Colonic mucosa (tissue), 4 donors: ENCODE data around the gene PPM1H. TPM values are rescaled to one million over a fixed set of nuclear protein-coding genes. Genes with fewer than 3 reads are reported as not detected.
"Not testable (repeated sequence)": the region's sequence is repeated elsewhere in the genome, so short reads cannot be mapped to it uniquely, and the experiment has no call there.

Experiments used
- DNase-seq: peaks from one replicate; pipeline ENCODE4 v3.0.0-alpha.2; 2020
- H3K27ac ChIP-seq: fragments of 200-600 bp; one replicate; pipeline ENCODE4 v1.8.0; 2021
- H3K27me3 ChIP-seq: fragments of 200-600 bp; one replicate; pipeline ENCODE4 v1.8.0; 2021
- H3K36me3 ChIP-seq: fragments of 200-600 bp; one replicate; pipeline ENCODE4 v1.8.0; 2021
- H3K4me1 ChIP-seq: fragments of 200-600 bp; one replicate; pipeline ENCODE4 v1.8.0; 2021; ENCODE audit warnings: mild to moderate bottlenecking
- H3K4me3 ChIP-seq: fragments of 200-600 bp; one replicate; pipeline ENCODE4 v1.8.0; 2021
- H3K9ac ChIP-seq, 2 donors: one replicate each; pipeline ENCODE4 v1.7.0; 2013; ENCODE audit warnings: control low read depth in 2 of 2, low read depth in 2 of 2, low read length in 2 of 2
- H3K9me3 ChIP-seq: fragments of 200-600 bp; one replicate; pipeline ENCODE4 v1.8.0; 2021
- CTCF ChIP-seq: fragments of 200-600 bp; IDR thresholded peaks from one replicate; pipeline ENCODE4 v1.8.0; 2022; ENCODE audit warnings: antibody characterized with exemption, mild to moderate bottlenecking
- intact Hi-C: fragments of 100-400 bp; cut with DNase I; formaldehyde crosslinking; loops from one replicate; pipeline ENCODE4 v1.14.1; 2022
- total RNA-seq, 2 donors: library from RNA; stranded (reverse); fragmentation: NEBNext Ultra II Directional in 1 of 2; extraction: Animal tissue kit (Norgen Biotek cat#: 25700) in 1 of 2; gene quantifications; one replicate each; pipeline ENCODE4 v1.2.1, GENCODE V29; 2021
- donor health status: healthy.
- donor health status: DM: no; HTN: no; CAD: no.
- donor health status: DM: no; HTN: no; CAD: no.

Gene PPM1H
- total RNA-seq, 2 donors from 2014 or later, result 7.4 to 8.1 TPM

- Histone ChIP-seq H3K27ac (no peak overlapping the region), H3K36me3 (no peaks in the 10 kb centered on the region), H3K27me3 (no peaks in the 10 kb centered on the region), H3K9ac (no peak overlapping the region), H3K4me3 (no peak overlapping the region), H3K4me1 (peaks cover 4% of the 10 kb centered on the region), H3K9me3 (no peaks in the 10 kb centered on the region)
- DNase-seq, result no peak
- intact Hi-C loops, result no loop called here
- TF ChIP-seq CTCF, result no peak
These were observed 120.7 kb downstream of the PPM1H start for GRCh38 chr12:62814243-62814642.

GRCh38 chr12:62813031-62813829, 121.7 kb downstream of the PPM1H start:
- Histone ChIP-seq H3K9ac (no peak overlapping the region), H3K27ac (no peak overlapping the region), H3K36me3 (no peaks in the 10 kb centered on the region), H3K9me3 (no peaks in the 10 kb centered on the region), H3K27me3 (no peaks in the 10 kb centered on the region), H3K4me1 (peaks cover 4% of the 10 kb centered on the region), H3K4me3 (no peak overlapping the region)
- peak; percentile 41 for DNase-seq
- intact Hi-C loops, result no loop called here
- peak; percentile 59 for TF ChIP-seq CTCF

- DNase-seq, H3K9me3 ChIP-seq, H3K4me1 ChIP-seq, H3K27ac ChIP-seq, H3K27me3 ChIP-seq, H3K9ac ChIP-seq, H3K36me3 ChIP-seq, intact Hi-C loops, H3K4me3 ChIP-seq: not testable (repeated sequence)
These were observed 123.5 kb downstream of the PPM1H start for GRCh38 chr12:62811481-62811880.

GRCh38 chr12:62808166-62808879, 126.6 kb downstream of the PPM1H start:
- intact Hi-C loops, result loop anchor here (10.0 kb wide), 1 partner anchor 256 kb away; no protein-coding TSS in a partner anchor

GRCh38 chr12:62806893-62807292, 128.1 kb downstream of the PPM1H start:
- intact Hi-C loops, result loop anchor here (10.0 kb wide), 1 partner anchor 258 kb away; no protein-coding TSS in a partner anchor
- no peaks in the 10 kb centered on the region for H3K9me3 ChIP-seq
- no peaks in the 10 kb centered on the region for H3K36me3 ChIP-seq
- no peak for DNase-seq
- no peak for TF ChIP-seq CTCF
- H3K4me1 ChIP-seq, result no peaks in the 10 kb centered on the region
- no peak overlapping the region for H3K9ac ChIP-seq
- H3K27ac ChIP-seq, result no peak overlapping the region
- H3K27me3 ChIP-seq, result no peaks in the 10 kb centered on the region
- no peak overlapping the region for H3K4me3 ChIP-seq

More at GRCh38 chr12:62808166-62808879, 126.6 kb downstream of the PPM1H start:
- no peaks in the 10 kb centered on the region for H3K36me3 ChIP-seq
- no peak for TF ChIP-seq CTCF
- no peak overlapping the region for H3K9ac ChIP-seq
- no peak for DNase-seq
- H3K9me3 ChIP-seq, result no peaks in the 10 kb centered on the region
- no peak overlapping the region for H3K27ac ChIP-seq
- no peaks in the 10 kb centered on the region for H3K27me3 ChIP-seq
- H3K4me3 ChIP-seq, result no peak overlapping the region
- peaks cover 4% of the 10 kb centered on the region for H3K4me1 ChIP-seq
